GM19240 (cell line): ENCODE data around the gene KCNJ6.

ENCODE experiments used
- DNase-seq: peaks from one replicate; pipeline ENCODE4 v3.0.0; 2011; ENCODE audit warnings: low spot score; ENCODE audit not compliant: insufficient read length

Gene KCNJ6

DNA sequence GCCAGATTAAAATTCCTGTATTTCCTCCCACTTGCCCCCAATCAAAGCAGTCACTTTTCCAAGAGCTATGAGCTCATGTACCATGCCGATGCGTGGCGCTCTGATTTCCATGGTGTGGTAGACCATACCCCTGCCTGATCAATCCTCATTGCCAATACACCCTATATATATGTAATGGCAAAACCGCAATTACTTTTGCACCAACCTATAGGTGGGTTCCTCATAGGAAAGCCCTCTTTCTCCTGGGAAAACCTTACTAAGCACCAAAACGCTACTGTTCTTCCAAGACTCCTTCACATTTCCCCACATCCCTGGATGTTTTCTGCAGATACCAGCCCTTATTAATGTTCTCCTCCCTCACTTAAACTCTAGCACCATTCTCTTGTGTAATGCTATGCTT is 11.0 kb downstream of the KCNJ6 start:
- DNase-seq: no peak

GRCh38 chr21:37904856-37905255 is 11.4 kb downstream of the KCNJ6 start:
- DNase-seq: no peak

- no peak for DNase-seq
Measured at GRCh38 chr21:37903396-37903795, 12.9 kb downstream of the KCNJ6 start.

- DNase-seq: no peak
Measured at GRCh38 chr21:37899146-37899545, 17.1 kb downstream of the KCNJ6 start.

DNA sequence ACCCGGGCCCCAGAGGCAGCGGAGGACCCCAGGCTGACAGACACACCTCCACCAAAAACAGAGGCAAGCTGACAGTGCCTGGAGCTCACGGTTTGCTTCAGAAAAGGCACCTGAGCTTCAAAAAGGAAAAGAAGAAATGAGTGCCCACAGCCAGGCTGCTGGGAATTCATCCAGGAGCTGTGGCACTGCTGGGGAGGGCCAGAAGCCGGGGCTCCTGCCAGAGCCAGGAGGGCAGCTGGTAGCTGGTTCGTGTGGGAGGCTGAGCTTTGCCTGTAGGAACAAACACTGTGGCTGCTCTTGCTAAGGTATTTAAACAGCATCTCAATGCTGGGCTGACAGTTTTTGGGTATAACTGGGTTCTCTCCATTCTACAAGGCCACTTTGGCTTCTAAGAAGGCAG is 19.5 kb downstream of the KCNJ6 start:
- no peak for DNase-seq

- no peak for DNase-seq
Measured at GRCh38 chr21:37891972-37892371, 24.3 kb downstream of the KCNJ6 start.

- no peak for DNase-seq
Measured at GRCh38 chr21:37888659-37889058, 27.6 kb downstream of the KCNJ6 start.

GRCh38 chr21:37886726-37887299 is 29.4 kb downstream of the KCNJ6 start:
- DNase-seq: no peak

GRCh38 chr21:37886120-37886519 is 30.1 kb downstream of the KCNJ6 start:
- no peak for DNase-seq

DNA sequence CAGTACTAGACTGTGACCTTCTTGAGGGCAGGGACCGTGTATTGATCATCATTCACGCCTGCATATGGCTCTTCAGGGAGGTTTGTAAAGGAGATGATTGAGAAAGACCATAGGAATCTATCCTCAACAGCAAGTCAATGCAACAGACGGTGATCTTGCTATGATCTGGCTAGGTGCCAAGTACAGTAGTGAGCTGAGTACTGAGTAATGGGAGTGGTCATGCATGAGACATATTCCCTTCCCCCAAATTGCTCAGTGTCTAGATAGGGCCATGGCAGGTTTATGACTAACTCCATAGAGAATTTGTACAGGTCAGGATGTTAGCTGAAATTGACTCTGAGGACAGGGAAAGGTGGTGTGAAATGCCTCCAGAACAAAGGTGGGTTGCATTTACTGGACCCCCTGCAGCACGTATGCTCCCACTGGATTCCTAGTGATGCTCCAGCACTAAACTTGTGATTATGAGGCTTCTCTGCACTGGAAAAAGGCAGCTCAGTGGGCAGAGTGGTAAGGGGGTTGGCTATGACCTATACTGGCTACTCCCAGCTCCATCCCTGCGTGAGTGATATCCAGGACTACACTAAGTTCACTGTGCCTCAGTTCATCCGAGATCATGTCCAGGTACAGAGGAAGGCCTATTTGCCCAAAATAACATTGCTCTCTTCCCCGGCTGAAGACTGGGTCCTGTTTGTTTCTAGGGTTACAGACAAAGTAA is 37.2 kb downstream of the KCNJ6 start:
- no peak for DNase-seq

DNA sequence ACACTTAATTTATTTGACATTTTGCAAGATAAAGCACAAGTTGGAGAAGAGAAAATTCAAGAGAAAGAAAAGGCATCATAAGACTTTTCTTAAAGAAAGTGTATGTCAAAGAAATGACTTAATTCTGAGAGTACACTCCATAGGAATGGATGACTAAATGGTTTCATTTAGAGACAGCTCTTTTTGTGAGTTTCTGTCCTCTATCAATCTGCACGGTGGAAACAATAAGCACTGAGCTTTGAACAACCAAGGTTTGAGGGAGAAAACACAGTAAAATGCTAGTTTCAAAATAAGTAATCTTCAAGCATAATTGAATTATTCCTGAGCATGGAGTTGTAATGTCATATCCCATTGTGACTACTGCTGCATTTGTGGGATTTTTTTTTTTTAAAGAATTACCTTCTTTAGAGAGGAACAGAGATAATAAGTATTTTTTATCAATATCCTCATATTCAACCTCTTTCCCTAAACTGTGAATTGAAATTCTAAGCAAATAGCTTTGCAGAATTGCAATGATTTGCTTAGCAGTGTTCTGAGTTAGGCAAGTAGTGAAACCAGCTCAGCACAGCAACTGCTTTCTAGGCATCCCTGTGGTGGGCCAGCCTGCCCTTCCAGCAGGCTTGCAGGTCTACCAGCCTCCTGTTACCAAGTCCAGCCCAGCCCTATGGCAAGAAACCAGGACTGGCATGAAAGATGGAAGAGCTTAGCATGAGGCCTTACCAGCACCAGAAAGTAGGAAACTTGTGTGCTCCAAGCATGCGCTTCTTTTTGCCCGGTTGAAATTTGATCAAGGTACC is 38.2 kb downstream of the KCNJ6 start:
- DNase-seq: no peak

- DNase-seq: no peak
Measured at GRCh38 chr21:37877171-37877570, 39.1 kb downstream of the KCNJ6 start.

- DNase-seq: no peak
Measured at GRCh38 chr21:37876561-37876960, 39.7 kb downstream of the KCNJ6 start.

DNA sequence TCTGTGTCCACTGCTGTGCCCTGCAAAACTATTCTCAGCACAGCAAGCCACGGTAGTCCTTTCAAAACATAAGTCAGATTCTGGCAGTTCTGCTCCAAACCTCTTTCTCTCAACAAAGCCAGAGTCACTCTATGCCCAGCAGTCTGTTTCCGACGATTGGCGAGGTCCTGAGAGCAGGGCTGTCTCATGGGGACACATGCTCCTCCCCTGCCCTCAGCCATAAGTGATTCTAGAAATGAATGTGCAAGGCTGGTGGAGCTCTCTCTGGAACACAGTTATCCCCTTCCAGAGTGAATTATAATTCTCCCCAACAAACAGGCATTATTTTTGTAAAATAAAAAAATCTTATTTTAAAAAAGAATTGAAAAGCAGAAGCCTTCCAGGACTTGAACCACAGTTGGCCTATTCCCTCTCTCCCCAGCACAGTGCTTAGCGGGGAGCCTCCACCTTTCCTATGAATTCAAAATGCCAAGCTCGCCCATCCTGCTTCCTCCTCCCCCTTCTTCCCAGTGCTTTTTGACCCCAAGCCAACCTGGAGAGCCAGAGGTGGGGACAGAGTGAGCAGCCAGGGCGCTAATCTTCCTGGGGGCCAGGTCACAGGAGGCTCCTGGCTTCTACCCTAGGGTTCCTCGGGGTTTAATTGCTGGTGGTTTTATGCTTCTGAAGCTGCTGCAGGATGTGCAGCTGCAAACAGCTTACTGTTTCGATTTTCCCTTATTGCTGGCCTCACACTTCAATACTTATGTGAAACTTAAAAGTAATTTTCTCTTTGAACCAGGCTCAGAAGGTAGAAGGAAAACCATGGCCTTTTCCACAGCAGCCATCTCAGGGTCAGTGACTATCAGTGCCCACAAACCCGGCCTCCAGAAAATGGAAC is 41.1 kb downstream of the KCNJ6 start:
- no peak for DNase-seq

- no peak for DNase-seq
Measured at GRCh38 chr21:37874481-37874880, 41.8 kb downstream of the KCNJ6 start.

DNA sequence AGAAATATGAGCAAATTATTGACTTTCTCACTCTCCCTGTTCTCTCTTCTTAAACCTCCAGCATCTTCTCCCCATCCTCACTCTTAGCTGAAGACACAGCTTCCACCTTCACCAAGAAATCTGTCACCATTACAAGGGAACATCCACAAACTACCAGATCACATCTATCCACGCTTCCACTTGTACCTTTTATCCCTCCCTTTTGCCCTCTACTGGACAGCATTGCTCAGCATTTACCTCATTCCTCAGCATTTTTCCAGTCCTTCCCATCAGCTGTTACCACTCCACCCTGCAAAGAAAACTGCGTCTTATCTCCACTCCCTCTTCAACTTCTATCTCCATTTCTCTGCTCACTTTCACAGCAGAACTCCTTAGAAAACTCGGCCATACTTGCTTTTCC is 42.6 kb downstream of the KCNJ6 start:
- DNase-seq: no peak

DNA sequence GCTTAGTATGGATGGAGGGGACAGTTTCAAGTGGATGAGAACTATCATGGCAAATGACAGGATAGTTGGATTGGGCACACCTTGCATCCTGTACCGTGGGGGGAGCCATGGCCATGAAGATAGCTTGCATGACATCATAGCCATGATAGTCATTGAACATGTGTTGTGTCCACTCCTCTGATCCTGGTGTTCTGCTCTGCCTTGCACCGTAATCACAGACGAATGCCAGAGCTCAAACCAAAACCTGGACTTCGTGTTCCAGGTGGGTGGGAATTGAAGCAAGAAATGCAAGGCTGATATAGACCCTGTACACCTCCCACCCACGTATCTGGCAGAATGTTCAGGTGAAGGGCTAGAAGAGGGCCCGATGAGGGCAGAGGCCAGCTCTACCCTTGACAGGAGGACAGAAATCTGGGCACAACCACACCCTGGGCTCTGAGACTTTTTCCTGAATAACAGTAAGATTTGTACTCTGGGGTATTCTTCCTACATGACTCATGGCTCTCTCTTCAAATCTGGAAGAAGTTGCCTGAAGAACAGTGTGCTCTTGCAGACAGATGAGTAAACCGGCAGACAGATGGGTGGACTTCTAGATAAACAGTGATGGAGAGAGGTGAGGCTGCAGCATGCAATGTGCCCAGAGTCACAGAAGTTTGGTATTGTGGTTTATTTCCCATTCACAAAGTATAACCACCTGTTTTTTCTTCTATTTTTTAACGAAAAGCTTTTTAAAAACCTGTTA is 45.0 kb downstream of the KCNJ6 start:
- DNase-seq: no peak

- DNase-seq: no peak
Measured at GRCh38 chr21:37870221-37870620, 46.0 kb downstream of the KCNJ6 start.

DNA sequence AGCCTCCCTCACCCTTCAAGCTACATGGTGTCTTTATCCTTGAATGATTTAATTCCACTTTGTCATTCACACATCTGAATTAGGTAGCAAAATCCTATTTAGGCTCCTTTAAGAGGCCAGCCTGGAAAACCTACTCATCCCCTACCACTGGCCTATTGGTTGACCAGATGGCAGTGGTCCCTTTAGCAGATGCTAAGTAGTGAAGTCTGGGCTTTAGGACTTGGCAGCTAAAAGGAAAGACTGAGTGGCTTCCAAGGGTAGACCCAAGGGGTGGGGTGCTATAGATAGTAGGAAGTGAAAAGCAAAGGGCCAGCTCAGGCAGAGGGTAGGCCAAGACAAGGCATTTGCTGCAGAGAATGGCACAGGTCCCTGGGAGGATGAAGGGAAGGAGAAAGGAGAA is 46.6 kb downstream of the KCNJ6 start:
- no peak for DNase-seq

GRCh38 chr21:37868446-37869295 is 47.6 kb downstream of the KCNJ6 start:
- DNase-seq: no peak
